Loucy (cell line): ENCODE measurements around the gene ERC1.

Source experiments
- H2AFZ ChIP-seq: fragments of 200-600 bp; sonication (generic); 2 replicates; pipeline ENCODE4 v1.6.0; 2016; ENCODE audit warnings: antibody characterized with exemption, mild to moderate bottlenecking, low read length, moderate library complexity
- H3F3A ChIP-seq: fragments of 200-600 bp; 2 replicates; pipeline ENCODE4 v1.6.0; 2016; ENCODE audit warnings: antibody characterized with exemption, low read depth, mild to moderate bottlenecking
- H3K27me3 ChIP-seq: fragments of 200-600 bp; sonication (generic); 2 replicates; pipeline ENCODE4 v1.6.1; 2014; ENCODE audit warnings: low read length, mild to moderate bottlenecking; ENCODE audit not compliant: insufficient read depth, poor library complexity, severe bottlenecking
- H3K36me3 ChIP-seq: fragments of 200-600 bp; sonication (generic); 2 replicates; pipeline ENCODE4 v1.6.1; 2016; ENCODE audit warnings: low read length; ENCODE audit not compliant: insufficient read depth
- H3K4me1 ChIP-seq: fragments of 200-600 bp; sonication (generic); 2 replicates; pipeline ENCODE4 v1.5.1; 2014; ENCODE audit warnings: low read length, mild to moderate bottlenecking; ENCODE audit not compliant: insufficient read depth, poor library complexity, severe bottlenecking
- H3K4me2 ChIP-seq: fragments of 200-600 bp; sonication (generic); 2 replicates; pipeline ENCODE4 v1.6.0; 2014; ENCODE audit warnings: antibody characterized with exemption, low read length, low read depth, mild to moderate bottlenecking; ENCODE audit not compliant: poor library complexity, severe bottlenecking
- H3K4me3 ChIP-seq: fragments of 200-600 bp; sonication (generic); 2 replicates; pipeline ENCODE4 v1.5.1; 2014; ENCODE audit warnings: low read length, mild to moderate bottlenecking, mixed read lengths; ENCODE audit not compliant: poor library complexity, severe bottlenecking
- H3K79me2 ChIP-seq: fragments of 200-600 bp; sonication (generic); 2 replicates; pipeline ENCODE4 v1.6.1; 2014; ENCODE audit warnings: low read length; ENCODE audit not compliant: insufficient read depth
- H3K9ac ChIP-seq: fragments of 200-600 bp; sonication (generic); 2 replicates; pipeline ENCODE4 v1.6.0; 2014; ENCODE audit warnings: mild to moderate bottlenecking, low read depth, low read length, moderate library complexity; ENCODE audit not compliant: poor library complexity, severe bottlenecking
- H3K9me2 ChIP-seq: fragments of 200-600 bp; sonication (generic); replicated peaks from 2 replicates; pipeline ENCODE4 v1.6.1; 2016; ENCODE audit warnings: low read depth, low read length, mixed read lengths
- H3K9me3 ChIP-seq: fragments of 200-600 bp; sonication (generic); 2 replicates; pipeline ENCODE4 v1.6.1; 2014; ENCODE audit warnings: mild to moderate bottlenecking, antibody characterized with exemption, low read length, low read depth; ENCODE audit not compliant: insufficient read depth
- H4K20me1 ChIP-seq: fragments of 200-600 bp; sonication (generic); 2 replicates; pipeline ENCODE4 v1.6.0; 2014; ENCODE audit warnings: antibody characterized with exemption, low read length, mild to moderate bottlenecking; ENCODE audit not compliant: insufficient read depth, poor library complexity, severe bottlenecking
- EZH2phosphoT487 ChIP-seq: fragments of 200-600 bp; IDR thresholded peaks from 2 replicates; pipeline ENCODE4 v1.6.1; 2018; ENCODE audit warnings: antibody characterized with exemption, mild to moderate bottlenecking, moderate library complexity, borderline replicate concordance
- TF ChIP-seq, protein P1 (sequence below): fragments of 200-600 bp; sonication (generic); conservative IDR thresholded peaks from 2 replicates; pipeline ENCODE4 v1.5.1; 2014; ENCODE audit warnings: mild to moderate bottlenecking, antibody characterized with exemption, low read length

The ERC1 gene

DNA sequence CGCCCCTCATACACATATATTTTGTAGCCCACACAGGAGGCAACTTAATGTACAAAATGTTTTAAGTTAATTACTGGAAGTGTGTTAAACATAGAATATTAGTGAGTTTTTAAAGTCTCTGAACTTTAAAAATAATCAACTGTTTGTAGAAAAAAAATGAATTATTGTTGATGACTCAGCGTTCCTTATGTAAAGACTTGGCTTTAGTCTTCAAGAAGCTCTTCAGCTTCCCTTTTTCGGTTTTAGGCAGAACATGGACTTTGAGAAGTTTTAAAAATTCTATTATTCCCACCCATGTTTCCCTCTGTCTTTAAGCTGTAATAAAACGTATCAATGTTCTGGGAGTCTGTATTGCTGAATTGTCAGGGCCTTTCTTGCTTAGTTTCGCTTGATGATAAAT is 333.9 kb downstream of the ERC1 start:
- Histone ChIP-seq H3K9me3 (no peaks in the 10 kb centered on the region), H3K9ac (no peak overlapping the region), H3K4me3 (no peak overlapping the region), H3K27me3 (no peaks in the 10 kb centered on the region), H3K79me2 (no peaks in the 10 kb centered on the region), H2AFZ (no peak overlapping the region), H3K9me2 (no peaks in the 10 kb centered on the region), H3K36me3 (no peaks in the 10 kb centered on the region), H3K4me1 (peaks cover 6% of the 10 kb centered on the region), H3F3A (0 out of 2 replicates have a peak, but pooled peaks cover 2% of the 10 kb centered on the region), H3K4me2 (no peak overlapping the region), H4K20me1 (no peaks in the 10 kb centered on the region)
- no peak for TF ChIP-seq EZH2phosphoT487
- TF ChIP-seq, protein P1, sequence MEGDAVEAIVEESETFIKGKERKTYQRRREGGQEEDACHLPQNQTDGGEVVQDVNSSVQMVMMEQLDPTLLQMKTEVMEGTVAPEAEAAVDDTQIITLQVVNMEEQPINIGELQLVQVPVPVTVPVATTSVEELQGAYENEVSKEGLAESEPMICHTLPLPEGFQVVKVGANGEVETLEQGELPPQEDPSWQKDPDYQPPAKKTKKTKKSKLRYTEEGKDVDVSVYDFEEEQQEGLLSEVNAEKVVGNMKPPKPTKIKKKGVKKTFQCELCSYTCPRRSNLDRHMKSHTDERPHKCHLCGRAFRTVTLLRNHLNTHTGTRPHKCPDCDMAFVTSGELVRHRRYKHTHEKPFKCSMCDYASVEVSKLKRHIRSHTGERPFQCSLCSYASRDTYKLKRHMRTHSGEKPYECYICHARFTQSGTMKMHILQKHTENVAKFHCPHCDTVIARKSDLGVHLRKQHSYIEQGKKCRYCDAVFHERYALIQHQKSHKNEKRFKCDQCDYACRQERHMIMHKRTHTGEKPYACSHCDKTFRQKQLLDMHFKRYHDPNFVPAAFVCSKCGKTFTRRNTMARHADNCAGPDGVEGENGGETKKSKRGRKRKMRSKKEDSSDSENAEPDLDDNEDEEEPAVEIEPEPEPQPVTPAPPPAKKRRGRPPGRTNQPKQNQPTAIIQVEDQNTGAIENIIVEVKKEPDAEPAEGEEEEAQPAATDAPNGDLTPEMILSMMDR, result no peak

DNA sequence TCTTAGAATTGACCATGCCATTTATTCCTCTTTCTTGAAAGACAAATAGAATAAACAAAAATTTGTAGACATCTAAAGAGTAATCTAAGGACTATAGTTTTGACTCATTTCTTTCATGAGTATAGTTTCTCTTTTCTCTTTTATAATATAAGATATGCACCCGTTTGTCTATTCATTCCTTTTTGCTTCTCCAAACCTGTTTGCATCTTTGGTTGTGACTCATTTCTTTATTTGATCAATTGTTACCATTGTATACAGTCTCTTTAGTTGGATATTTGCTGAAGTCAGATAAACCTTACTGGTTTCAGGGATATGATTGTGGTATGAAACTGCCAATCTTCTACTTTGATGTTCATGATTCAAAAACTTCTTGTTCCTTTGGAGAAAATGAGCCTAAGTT is 334.6 kb downstream of the ERC1 start:
- no peak overlapping the region for H3K4me3 ChIP-seq
- H3K36me3 ChIP-seq, result no peaks in the 10 kb centered on the region
- H3K27me3 ChIP-seq, result no peaks in the 10 kb centered on the region
- no peak overlapping the region for H2AFZ ChIP-seq
- no peaks in the 10 kb centered on the region for H4K20me1 ChIP-seq
- H3K9ac ChIP-seq, result no peak overlapping the region
- no peaks in the 10 kb centered on the region for H3K9me3 ChIP-seq
- 0 out of 2 replicates have a peak, but pooled peaks cover 2% of the 10 kb centered on the region for H3F3A ChIP-seq
- TF ChIP-seq, protein P1, result no peak
- TF ChIP-seq EZH2phosphoT487, result no peak
- no peaks in the 10 kb centered on the region for H3K79me2 ChIP-seq
- H3K4me2 ChIP-seq, result no peak overlapping the region
- no peaks in the 10 kb centered on the region for H3K9me2 ChIP-seq
- H3K4me1 ChIP-seq, result peaks cover 6% of the 10 kb centered on the region

DNA sequence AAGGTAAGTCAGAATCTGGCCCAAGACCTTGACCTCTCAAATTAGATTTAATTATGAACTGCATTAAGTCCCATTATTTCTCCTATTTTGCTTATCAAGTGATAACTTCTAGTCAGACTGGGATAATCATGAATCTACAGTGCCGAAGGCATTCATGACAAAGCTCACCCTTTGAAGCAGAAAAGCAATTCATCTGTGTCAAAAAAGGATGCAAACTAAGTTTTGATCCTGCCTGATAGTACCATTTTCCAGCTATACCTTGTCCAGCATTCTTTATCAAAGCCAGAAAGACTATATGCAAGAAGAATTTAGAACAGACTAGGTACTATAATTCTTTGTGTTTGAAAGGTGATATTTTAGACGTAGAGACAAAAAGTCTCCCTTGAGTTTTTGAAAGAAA is 335.2 kb downstream of the ERC1 start:
- no peaks in the 10 kb centered on the region for H4K20me1 ChIP-seq
- H3K79me2 ChIP-seq, result no peaks in the 10 kb centered on the region
- no peaks in the 10 kb centered on the region for H3K36me3 ChIP-seq
- no peak overlapping the region for H3K4me3 ChIP-seq
- H3K9ac ChIP-seq, result no peak overlapping the region
- H3K9me2 ChIP-seq, result no peaks in the 10 kb centered on the region
- H2AFZ ChIP-seq, result no peak overlapping the region
- H3K27me3 ChIP-seq, result no peaks in the 10 kb centered on the region
- H3K4me1 ChIP-seq, result peaks cover 6% of the 10 kb centered on the region
- no peak for TF ChIP-seq EZH2phosphoT487
- TF ChIP-seq, protein P1, result no peak
- H3F3A ChIP-seq, result 0 out of 2 replicates have a peak, but pooled peaks cover 2% of the 10 kb centered on the region
- no peak overlapping the region for H3K4me2 ChIP-seq
- no peaks in the 10 kb centered on the region for H3K9me3 ChIP-seq
